Ishikawa (cell line): ENCODE measurements around the gene CEACAM19.
A peak's percentile ranks its signal among the peaks of the same experiment; 100 is the strongest.

Experiments used
- CEBPB ChIP-seq: IDR thresholded peaks from 2 replicates; pipeline ENCODE4 v1.6.1; 2012
- CREB1 ChIP-seq: IDR thresholded peaks from 2 replicates; pipeline ENCODE4 v1.6.1; 2012; ENCODE audit warnings: low read depth
- EGR1 ChIP-seq: IDR thresholded peaks from 2 replicates; pipeline ENCODE4 v1.6.1; 2012
- EP300 ChIP-seq: IDR thresholded peaks from 2 replicates; pipeline ENCODE4 v1.6.1; 2012; ENCODE audit warnings: borderline replicate concordance
- FOXM1 ChIP-seq: IDR thresholded peaks from 2 replicates; pipeline ENCODE4 v1.6.1; 2012; ENCODE audit warnings: low read depth, borderline replicate concordance
- NFIC ChIP-seq: IDR thresholded peaks from 2 replicates; pipeline ENCODE4 v1.6.1; 2012
- RAD21 ChIP-seq: IDR thresholded peaks from 2 replicates; pipeline ENCODE4 v1.6.1; 2012; ENCODE audit warnings: low read depth
- TAF1 ChIP-seq: IDR thresholded peaks from 2 replicates; pipeline ENCODE4 v1.6.1; 2012; ENCODE audit warnings: low read depth, mild to moderate bottlenecking
- TCF12 ChIP-seq: IDR thresholded peaks from 2 replicates; pipeline ENCODE4 v1.6.1; 2012; ENCODE audit warnings: low read depth
- TEAD4 ChIP-seq: IDR thresholded peaks from 2 replicates; pipeline ENCODE4 v1.6.1; 2012
- YY1 ChIP-seq: IDR thresholded peaks from 2 replicates; pipeline ENCODE4 v1.6.1; 2012; ENCODE audit warnings: low read depth
- ZBTB7A ChIP-seq: IDR thresholded peaks from 2 replicates; pipeline ENCODE4 v1.6.1; 2012; ENCODE audit warnings: low read depth
- TF ChIP-seq, protein P1 (sequence below): IDR thresholded peaks from 2 replicates; pipeline ENCODE4 v1.6.1; 2012; ENCODE audit warnings: low read depth, mild to moderate bottlenecking
- TF ChIP-seq, protein P2 (sequence below): IDR thresholded peaks from 2 replicates; pipeline ENCODE4 v1.6.1; 2012
- TF ChIP-seq, protein P3 (sequence below): IDR thresholded peaks from 2 replicates; pipeline ENCODE4 v1.6.1; 2012

Gene CEACAM19

DNA sequence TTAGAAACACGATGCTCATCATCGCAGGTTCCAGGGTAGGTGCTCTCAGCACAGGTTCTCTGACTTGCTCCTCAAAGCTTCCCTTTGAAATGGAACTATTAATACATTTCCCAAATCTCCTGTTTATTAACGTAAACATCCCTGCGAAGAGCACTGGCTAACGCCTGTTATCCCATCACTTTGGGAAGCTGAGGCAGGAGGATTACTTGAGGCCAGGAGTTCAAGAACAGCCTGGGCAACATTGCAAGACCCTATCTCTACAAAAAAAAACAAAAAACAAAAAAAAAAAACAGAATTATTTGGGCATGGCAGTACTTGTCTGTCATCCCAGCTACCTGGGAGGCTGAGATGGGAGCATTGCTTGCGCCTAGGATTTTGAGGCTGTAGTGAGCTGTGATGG is 46.3 kb downstream of the CEACAM19 start:
- TF ChIP-seq TEAD4 (no peak), YY1 (no peak), TCF12 (no peak), TAF1 (no peak), NFIC (no peak), EP300 (no peak), EGR1 (no peak), ZBTB7A (no peak), RAD21 (no peak), FOXM1 (no peak), CREB1 (no peak), CEBPB (no peak)
- TF ChIP-seq, protein P1, sequence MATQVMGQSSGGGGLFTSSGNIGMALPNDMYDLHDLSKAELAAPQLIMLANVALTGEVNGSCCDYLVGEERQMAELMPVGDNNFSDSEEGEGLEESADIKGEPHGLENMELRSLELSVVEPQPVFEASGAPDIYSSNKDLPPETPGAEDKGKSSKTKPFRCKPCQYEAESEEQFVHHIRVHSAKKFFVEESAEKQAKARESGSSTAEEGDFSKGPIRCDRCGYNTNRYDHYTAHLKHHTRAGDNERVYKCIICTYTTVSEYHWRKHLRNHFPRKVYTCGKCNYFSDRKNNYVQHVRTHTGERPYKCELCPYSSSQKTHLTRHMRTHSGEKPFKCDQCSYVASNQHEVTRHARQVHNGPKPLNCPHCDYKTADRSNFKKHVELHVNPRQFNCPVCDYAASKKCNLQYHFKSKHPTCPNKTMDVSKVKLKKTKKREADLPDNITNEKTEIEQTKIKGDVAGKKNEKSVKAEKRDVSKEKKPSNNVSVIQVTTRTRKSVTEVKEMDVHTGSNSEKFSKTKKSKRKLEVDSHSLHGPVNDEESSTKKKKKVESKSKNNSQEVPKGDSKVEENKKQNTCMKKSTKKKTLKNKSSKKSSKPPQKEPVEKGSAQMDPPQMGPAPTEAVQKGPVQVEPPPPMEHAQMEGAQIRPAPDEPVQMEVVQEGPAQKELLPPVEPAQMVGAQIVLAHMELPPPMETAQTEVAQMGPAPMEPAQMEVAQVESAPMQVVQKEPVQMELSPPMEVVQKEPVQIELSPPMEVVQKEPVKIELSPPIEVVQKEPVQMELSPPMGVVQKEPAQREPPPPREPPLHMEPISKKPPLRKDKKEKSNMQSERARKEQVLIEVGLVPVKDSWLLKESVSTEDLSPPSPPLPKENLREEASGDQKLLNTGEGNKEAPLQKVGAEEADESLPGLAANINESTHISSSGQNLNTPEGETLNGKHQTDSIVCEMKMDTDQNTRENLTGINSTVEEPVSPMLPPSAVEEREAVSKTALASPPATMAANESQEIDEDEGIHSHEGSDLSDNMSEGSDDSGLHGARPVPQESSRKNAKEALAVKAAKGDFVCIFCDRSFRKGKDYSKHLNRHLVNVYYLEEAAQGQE: no peak
- TF ChIP-seq, protein P2, sequence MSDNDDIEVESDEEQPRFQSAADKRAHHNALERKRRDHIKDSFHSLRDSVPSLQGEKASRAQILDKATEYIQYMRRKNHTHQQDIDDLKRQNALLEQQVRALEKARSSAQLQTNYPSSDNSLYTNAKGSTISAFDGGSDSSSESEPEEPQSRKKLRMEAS: no peak
- TF ChIP-seq, protein P3, sequence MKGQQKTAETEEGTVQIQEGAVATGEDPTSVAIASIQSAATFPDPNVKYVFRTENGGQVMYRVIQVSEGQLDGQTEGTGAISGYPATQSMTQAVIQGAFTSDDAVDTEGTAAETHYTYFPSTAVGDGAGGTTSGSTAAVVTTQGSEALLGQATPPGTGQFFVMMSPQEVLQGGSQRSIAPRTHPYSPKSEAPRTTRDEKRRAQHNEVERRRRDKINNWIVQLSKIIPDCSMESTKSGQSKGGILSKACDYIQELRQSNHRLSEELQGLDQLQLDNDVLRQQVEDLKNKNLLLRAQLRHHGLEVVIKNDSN: no peak

DNA sequence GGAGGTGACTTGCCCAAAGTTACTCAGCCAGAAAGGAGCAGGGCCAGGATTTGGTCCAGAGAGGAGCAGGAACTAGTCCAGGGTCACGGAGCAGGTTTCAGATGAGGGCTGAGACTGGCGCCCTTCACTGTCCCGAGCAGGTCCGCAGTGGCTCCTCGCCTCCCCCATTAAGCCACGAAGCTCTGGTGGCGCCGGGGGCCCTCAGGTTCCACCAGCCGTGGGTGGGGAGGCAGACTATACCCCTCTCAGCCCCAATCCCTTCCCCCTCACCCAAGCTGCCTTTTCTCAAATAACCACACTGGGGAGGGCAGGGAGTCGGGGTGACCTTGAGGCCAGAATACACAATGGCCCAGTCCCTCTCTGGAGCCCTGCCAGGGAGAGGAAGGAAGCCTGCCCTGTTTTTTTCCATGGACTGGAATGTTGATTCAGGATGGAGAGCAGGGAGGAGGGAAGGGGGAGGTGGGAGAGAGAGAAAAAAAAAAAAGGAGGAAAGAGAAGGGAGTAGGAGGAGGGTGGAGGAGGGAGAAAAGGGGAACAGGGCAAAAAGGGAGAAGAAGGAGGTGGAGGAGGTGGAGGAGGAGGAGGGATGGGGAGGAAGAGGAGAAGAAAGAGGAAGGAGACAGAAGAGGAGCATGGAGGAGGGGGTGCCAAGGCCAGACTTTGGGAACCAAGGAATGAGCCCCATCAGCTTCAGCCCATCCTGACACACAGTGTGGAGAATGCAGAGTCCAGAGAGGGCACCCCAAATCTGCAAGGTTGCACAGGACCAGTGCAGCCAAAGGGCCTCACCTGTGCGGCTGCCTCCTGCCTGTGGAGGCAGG is 47.4 kb downstream of the CEACAM19 start:
- TF ChIP-seq NFIC: peak; percentile 90
- TF ChIP-seq, protein P3: no peak
- TF ChIP-seq EP300: peak; percentile 69
- TF ChIP-seq CEBPB: no peak
- TF ChIP-seq CREB1: no peak
- TF ChIP-seq YY1: no peak; the same call in 1 of the 2 replicates
- no peak for TF ChIP-seq EGR1
- TF ChIP-seq TAF1: no peak
- no peak; the same call in 1 of the 2 replicates for TF ChIP-seq ZBTB7A
- TF ChIP-seq, protein P2: peak; percentile 57
- TF ChIP-seq TCF12: peak; percentile 53
- no peak for TF ChIP-seq RAD21
- no peak for TF ChIP-seq FOXM1
- TF ChIP-seq, protein P1: no peak
- peak; percentile 86 for TF ChIP-seq TEAD4

DNA sequence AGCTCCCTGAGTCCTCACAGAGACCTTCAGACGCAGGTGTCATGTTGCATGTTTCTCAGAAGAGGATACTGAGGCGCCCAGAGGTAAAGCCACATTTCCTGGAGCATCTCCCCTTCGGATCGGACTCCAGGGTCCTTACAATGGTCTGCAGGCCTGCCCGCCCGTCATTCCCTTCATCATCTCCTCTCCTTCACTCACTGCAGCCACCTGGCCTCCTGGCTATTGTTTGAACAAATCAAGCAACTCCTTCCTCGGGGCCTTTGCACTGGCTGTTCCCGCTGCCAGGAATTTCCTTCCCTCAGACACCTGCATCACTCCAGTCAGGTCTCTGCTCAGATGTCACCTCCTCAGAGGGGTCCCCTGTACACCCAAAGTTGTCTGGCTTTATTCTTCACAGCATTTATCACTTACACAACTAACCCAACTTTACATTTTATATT is 48.0 kb downstream of the CEACAM19 start:
- TF ChIP-seq EP300: no peak
- TF ChIP-seq, protein P3: no peak
- TF ChIP-seq, protein P2: no peak
- TF ChIP-seq TAF1: no peak
- no peak for TF ChIP-seq YY1
- TF ChIP-seq TEAD4: no peak
- no peak for TF ChIP-seq RAD21
- no peak for TF ChIP-seq FOXM1
- no peak for TF ChIP-seq CREB1
- no peak for TF ChIP-seq ZBTB7A
- no peak for TF ChIP-seq TCF12
- TF ChIP-seq CEBPB: no peak
- TF ChIP-seq EGR1: no peak
- TF ChIP-seq NFIC: no peak
- TF ChIP-seq, protein P1: no peak

DNA sequence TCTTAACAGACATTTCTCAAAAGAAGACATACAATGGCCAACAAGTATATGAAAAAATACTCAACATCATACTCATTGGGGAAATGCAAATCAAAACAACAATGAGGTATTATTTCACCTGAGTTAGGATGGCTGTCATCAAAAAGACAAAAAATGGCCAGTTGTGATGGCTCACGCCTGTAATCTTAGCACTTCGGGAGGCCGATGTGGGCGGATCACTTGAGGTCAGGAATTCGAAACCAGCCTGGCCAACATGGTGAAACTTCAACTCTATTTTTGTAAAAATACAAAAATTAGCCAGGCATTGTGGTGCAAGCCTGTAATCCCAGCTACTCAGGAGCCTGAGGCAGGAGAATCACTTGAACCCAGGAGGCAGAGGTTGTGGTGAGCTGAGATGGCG is 49.7 kb downstream of the CEACAM19 start:
- no peak for TF ChIP-seq YY1
- TF ChIP-seq ZBTB7A: no peak
- TF ChIP-seq EP300: no peak
- TF ChIP-seq CREB1: no peak
- no peak for TF ChIP-seq RAD21
